HCT116 (cell line): ENCODE measurements around the gene RAB40C. TPM values are rescaled to one million over a fixed set of nuclear protein-coding genes. Genes with fewer than 3 reads are reported as not detected.

Experiments
- ATAC-seq: fragments of 200-7000 bp; cut with Tn5 transposase; 2 replicates; pipeline ENCODE4 v1.9.1; 2020; ENCODE audit warnings: mild to moderate bottlenecking, moderate library complexity
- BruUV-seq: library from RNA; stranded (reverse); fragments of 400-500 nt; replicated peaks from 2 replicates; lab custom pipeline; 2021; lab: Mats Ljungman, UMichigan
- CTCF ChIA-PET: fragments of 300-600 bp; sonication (Branson Sonifier 250); formaldehyde crosslinking; loops from one replicate; lab custom pipeline; 2021; ENCODE audit warnings: antibody characterized with exemption; lab: Charles Lee
- POLR2A ChIA-PET: fragments of 300-600, 350-600 bp; sonication (Branson Sonifier 250); formaldehyde crosslinking; loops from one replicate; lab custom pipeline; 2021; ENCODE audit warnings: antibody characterized with exemption; lab: Charles Lee
- RAD21 ChIA-PET, 2 experiments: fragments of 300-600 bp; sonication (Branson Sonifier 250); formaldehyde crosslinking; loops; one replicate each; lab custom pipeline; 2023; ENCODE audit warnings: low total read pairs in 2 of 2; ENCODE audit not compliant: uncharacterized antibody in 2 of 2, unreplicated experiment in 2 of 2, low non-redundant PET in 1 of 2; lab: Charles Lee
- DNase-seq: peaks from one replicate; pipeline ENCODE4 v3.0.0-alpha.2; 2010; ENCODE audit warnings: low read depth, low spot score
- H2AFZ ChIP-seq: fragments of 200-600 bp; shearing (Covaris generic), sonication (generic); 2 replicates; pipeline ENCODE4 v1.6.1; 2017; ENCODE audit warnings: low read depth, mixed run types, mixed read lengths, antibody characterized with exemption, low read length; ENCODE audit not compliant: poor library complexity, severe bottlenecking
- H3K27ac ChIP-seq: 2 replicates; pipeline ENCODE4 v1.5.1; 2012; ENCODE audit warnings: low read depth, low read length
- H3K27me3 ChIP-seq: fragments of 200-600 bp; sonication (generic); 2 replicates; pipeline ENCODE4 v1.6.1; 2016; ENCODE audit warnings: mixed run types, low read length, mixed read lengths; ENCODE audit not compliant: insufficient read depth
- H3K36me3 ChIP-seq, 2 experiments: fragments of 200-500 bp in 1 of 2; fragments of 200-600 bp in 1 of 2; sonication (Bioruptor generic) in 1 of 2; sonication (generic) in 1 of 2; 2 replicates each; pipeline versions ENCODE4 v1.5.1 to v1.6.1; 2014 to 2016; ENCODE audit warnings: low read length in 2 of 2, inconsistent platforms in 1 of 2, mixed read lengths in 1 of 2, mixed run types in 1 of 2; ENCODE audit not compliant: insufficient read depth in 2 of 2, control insufficient read depth in 1 of 2
- H3K4me1 ChIP-seq, 2 experiments: fragments of 200-600 bp in 1 of 2; sonication (generic) in 1 of 2; 2 replicates each; pipeline versions ENCODE4 v1.5.1 to v1.6.1; 2012 to 2017; ENCODE audit warnings: low read length in 2 of 2, inconsistent platforms in 1 of 2, mild to moderate bottlenecking in 1 of 2, mixed read lengths in 1 of 2, mixed run types in 1 of 2, moderate library complexity in 1 of 2; ENCODE audit not compliant: insufficient read depth in 2 of 2, control insufficient read depth in 1 of 2
- H3K4me2 ChIP-seq: fragments of 200-600 bp; sonication (generic); 2 replicates; pipeline ENCODE4 v1.6.1; 2017; ENCODE audit warnings: mixed run types, low read length, mixed read lengths
- H3K4me3 ChIP-seq, 2 experiments: fragments of 200-600 bp in 1 of 2; sonication (generic) in 1 of 2; replicated peaks in 1 of 2; 2 replicates each; pipeline ENCODE4 v1.5.1; 2011 to 2016; ENCODE audit warnings: low read length in 2 of 2, control low read depth in 1 of 2, low read depth in 1 of 2, mild to moderate bottlenecking in 1 of 2, mixed read lengths in 1 of 2, mixed run types in 1 of 2
- H3K79me2 ChIP-seq: fragments of 200-600 bp; sonication (generic); 2 replicates; pipeline ENCODE4 v1.6.1; 2017; ENCODE audit warnings: mild to moderate bottlenecking, mixed run types, low read length, moderate library complexity, mixed read lengths; ENCODE audit not compliant: insufficient read depth
- H3K9ac ChIP-seq: fragments of 200-600 bp; sonication (generic); 2 replicates; pipeline ENCODE4 v1.6.1; 2016; ENCODE audit warnings: low read length, mixed read lengths
- H3K9me2 ChIP-seq: fragments of 200-600 bp; sonication (generic), shearing (Covaris generic); 2 replicates; pipeline ENCODE4 v1.6.1; 2017; ENCODE audit warnings: mixed run types, mild to moderate bottlenecking, moderate library complexity; ENCODE audit not compliant: insufficient read depth
- H3K9me3 ChIP-seq, 2 experiments: fragments of 200-500 bp in 1 of 2; fragments of 200-600 bp in 1 of 2; sonication (Bioruptor generic) in 1 of 2; sonication (generic) in 1 of 2; 2 replicates each; pipeline ENCODE4 v1.6.1; 2014 to 2017; ENCODE audit warnings: low read length in 2 of 2, mixed read lengths in 2 of 2, inconsistent platforms in 1 of 2, low read depth in 1 of 2, mild to moderate bottlenecking in 1 of 2, mixed run types in 1 of 2, moderate library complexity in 1 of 2; ENCODE audit not compliant: control insufficient read depth in 1 of 2, insufficient read depth in 1 of 2
- H4K20me1 ChIP-seq: fragments of 200-600 bp; sonication (generic), shearing (Covaris generic); 2 replicates; pipeline ENCODE4 v1.6.1; 2017; ENCODE audit warnings: mixed run types, mild to moderate bottlenecking, moderate library complexity; ENCODE audit not compliant: insufficient read depth
- ATF3 ChIP-seq: IDR thresholded peaks from 2 replicates; pipeline ENCODE4 v1.6.1; 2012
- CBX3 ChIP-seq: IDR thresholded peaks from 2 replicates; pipeline ENCODE4 v1.6.1; 2012; ENCODE audit warnings: low read depth
- CEBPB ChIP-seq: IDR thresholded peaks from 2 replicates; pipeline ENCODE4 v1.6.1; 2012; ENCODE audit warnings: low read depth
- CTCF ChIP-seq, 3 experiments: fragments of 200-600 bp in 1 of 3; sonication (generic) in 1 of 3; IDR thresholded peaks in 2 of 3; conservative IDR thresholded peaks in 1 of 3; 2 replicates each; pipeline ENCODE4 v1.5.1; 2012 to 2017; ENCODE audit warnings: low read depth in 2 of 3, low read length in 2 of 3, antibody characterized with exemption in 1 of 3, borderline replicate concordance in 1 of 3, control low read depth in 1 of 3, mild to moderate bottlenecking in 1 of 3, mixed read lengths in 1 of 3, mixed run types in 1 of 3, moderate library complexity in 1 of 3; ENCODE audit not compliant: insufficient read depth in 1 of 3
- EZH2 ChIP-seq: fragments of 200-600 bp; sonication (generic); IDR thresholded peaks from 2 replicates; pipeline ENCODE4 v1.6.1; 2017; ENCODE audit warnings: antibody characterized with exemption, mixed run types
- EZH2phosphoT487 ChIP-seq: fragments of 200-600 bp; IDR thresholded peaks from 2 replicates; pipeline ENCODE4 v1.6.1; 2018; ENCODE audit warnings: antibody characterized with exemption, borderline replicate concordance
- FOSL1 ChIP-seq: IDR thresholded peaks from 2 replicates; pipeline ENCODE4 v1.6.1; 2012; ENCODE audit warnings: low read depth
- MAX ChIP-seq: IDR thresholded peaks from 2 replicates; pipeline ENCODE4 v1.6.1; 2012
- POLR2AphosphoS5 ChIP-seq: IDR thresholded peaks from 2 replicates; pipeline ENCODE4 v1.6.1; 2011; ENCODE audit warnings: mild to moderate bottlenecking, low read depth, low read length, moderate library complexity
- RAD21 ChIP-seq: IDR thresholded peaks from 2 replicates; pipeline ENCODE4 v1.6.1; 2012; ENCODE audit warnings: low read depth, mild to moderate bottlenecking
- REST ChIP-seq: IDR thresholded peaks from 2 replicates; pipeline ENCODE4 v1.6.1; 2012; ENCODE audit warnings: low read depth
- SIN3A ChIP-seq: IDR thresholded peaks from 2 replicates; pipeline ENCODE4 v1.6.1; 2012; ENCODE audit warnings: low read depth
- SP1 ChIP-seq: IDR thresholded peaks from 2 replicates; pipeline ENCODE4 v1.6.1; 2012; ENCODE audit warnings: low read depth
- SRF ChIP-seq: IDR thresholded peaks from 2 replicates; pipeline ENCODE4 v1.6.1; 2012; ENCODE audit warnings: low read depth
- YY1 ChIP-seq: IDR thresholded peaks from 2 replicates; pipeline ENCODE4 v1.6.1; 2011; ENCODE audit warnings: low read length, low read depth, moderate library complexity, mild to moderate bottlenecking; ENCODE audit not compliant: insufficient replicate concordance; ENCODE audit errors: extremely low read depth
- ZBTB33 ChIP-seq: IDR thresholded peaks from 2 replicates; pipeline ENCODE4 v1.6.1; 2011; ENCODE audit warnings: mild to moderate bottlenecking, low read length, moderate library complexity; ENCODE audit not compliant: insufficient replicate concordance; ENCODE audit errors: extremely low read depth
- ZFX ChIP-seq: fragments of 450-650 bp; IDR thresholded peaks from 2 replicates; pipeline ENCODE4 v1.6.1; 2017
- intact Hi-C: fragments of 100-400 bp; cut with micrococcal nuclease; formaldehyde crosslinking; loops from 2 replicates; pipeline ENCODE4 v1.10.0; 2022
- total RNA-seq: library from RNA; stranded (reverse); gene quantifications from one replicate; pipeline ENCODE4 v1.2.1, GENCODE V29; 2021; ENCODE audit not compliant: unreplicated experiment

The RAB40C gene
- total RNA-seq, 1 experiment from 2014 or later: 14.1 TPM

- peaks cover 0 to 3% of the 10 kb centered on the region in 2 experiments; a peak in 1 of 4 replicates for H3K36me3 ChIP-seq
- H3K9ac ChIP-seq: no peak overlapping the region
- no peak for DNase-seq
- H2AFZ ChIP-seq: no peak overlapping the region
- no peaks in the 10 kb centered on the region for H3K27me3 ChIP-seq
- no peaks in the 10 kb centered on the region for H4K20me1 ChIP-seq
- no peak overlapping the region for H3K27ac ChIP-seq
- no peaks in the 10 kb centered on the region for H3K9me2 ChIP-seq
- RAD21 ChIA-PET: no interaction called here
- H3K4me2 ChIP-seq: no peak overlapping the region
- CTCF ChIA-PET: no interaction called here
- H3K4me1 ChIP-seq: peaks cover 30 to 35% of the 10 kb centered on the region in 2 experiments
- TF ChIP-seq REST (no peak), ZBTB33 (no peak), YY1 (no peak), CEBPB (no peak), CTCF (IDR thresholded peaks at IDR 0.05 in 2 of 3, conservative IDR thresholded peaks at IDR 0.05 in 1 of 3; ENCODE audit: borderline replicate concordance in 1 of 3, insufficient read depth in 1 of 3, low read depth in 2 of 3, low read length in 2 of 3) (no peak), EZH2phosphoT487 (no peak), POLR2AphosphoS5 (no peak), ZFX (no peak), EZH2 (no peak), SRF (no peak), SP1 (no peak), CBX3 (no peak), MAX (no peak), ATF3 (no peak), SIN3A (no peak), RAD21 (no peak), FOSL1 (no peak)
- H3K79me2 ChIP-seq: peaks cover 21% of the 10 kb centered on the region; the same call in 1 of the 2 replicates
- no peak overlapping the region for H3K4me3 ChIP-seq
- H3K9me3 ChIP-seq: no peaks in the 10 kb centered on the region
- intact Hi-C loops: no loop called here
- no peak for ATAC-seq
- BruUV-seq: no TSS peak
- POLR2A ChIA-PET: no interaction called here
These were observed 5.2 kb downstream of the RAB40C start for GRCh38 chr16:595094-595528.
